NB4 (cell line): ENCODE measurements around the gene CHMP1A.

Experiments
- POLR2A ChIP-seq: IDR thresholded peaks from 2 replicates; pipeline ENCODE4 v1.6.1; 2011; ENCODE audit warnings: mild to moderate bottlenecking; ENCODE audit not compliant: insufficient read length; ENCODE audit errors: extremely low read depth
- TF ChIP-seq, protein P1 (sequence below): IDR thresholded peaks from one replicate; pipeline ENCODE4 v1.5.1; 2012; ENCODE audit warnings: low read depth, low read length

DNA sequence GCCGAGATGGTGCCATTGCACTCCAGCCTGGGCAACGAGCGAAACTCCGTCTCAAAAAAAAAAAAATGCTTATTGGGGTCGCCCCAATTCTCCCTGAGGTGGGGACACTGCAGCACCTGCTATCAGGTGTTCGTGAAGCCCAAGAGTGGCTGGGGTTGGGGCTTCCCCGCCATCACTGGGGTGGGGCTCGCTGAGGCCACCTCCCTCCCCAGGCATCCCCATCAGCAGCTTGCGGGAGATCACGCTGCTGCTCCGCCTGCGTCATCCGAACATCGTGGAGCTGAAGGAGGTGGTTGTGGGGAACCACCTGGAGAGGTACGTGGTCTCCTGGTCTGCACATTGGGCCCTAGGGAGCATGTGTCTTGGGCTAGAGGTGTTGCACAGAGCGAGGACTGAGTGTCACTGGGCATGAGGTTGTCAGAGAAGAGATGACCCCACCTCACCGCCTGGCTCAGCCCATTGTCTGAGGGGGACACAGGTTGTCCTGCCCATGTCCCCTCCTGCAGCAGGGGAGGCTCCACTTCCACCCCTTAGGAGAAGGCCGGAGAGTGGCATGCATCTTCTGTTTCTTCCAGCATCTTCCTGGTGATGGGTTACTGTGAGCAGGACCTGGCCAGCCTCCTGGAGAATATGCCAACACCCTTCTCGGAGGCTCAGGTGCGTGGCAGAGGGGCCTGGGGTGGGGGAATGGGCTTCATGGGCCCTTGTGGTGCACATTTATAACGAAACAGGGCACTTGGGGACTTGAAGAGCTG, 33.9 kb upstream of the CHMP1A start:
- TF ChIP-seq, protein P1, sequence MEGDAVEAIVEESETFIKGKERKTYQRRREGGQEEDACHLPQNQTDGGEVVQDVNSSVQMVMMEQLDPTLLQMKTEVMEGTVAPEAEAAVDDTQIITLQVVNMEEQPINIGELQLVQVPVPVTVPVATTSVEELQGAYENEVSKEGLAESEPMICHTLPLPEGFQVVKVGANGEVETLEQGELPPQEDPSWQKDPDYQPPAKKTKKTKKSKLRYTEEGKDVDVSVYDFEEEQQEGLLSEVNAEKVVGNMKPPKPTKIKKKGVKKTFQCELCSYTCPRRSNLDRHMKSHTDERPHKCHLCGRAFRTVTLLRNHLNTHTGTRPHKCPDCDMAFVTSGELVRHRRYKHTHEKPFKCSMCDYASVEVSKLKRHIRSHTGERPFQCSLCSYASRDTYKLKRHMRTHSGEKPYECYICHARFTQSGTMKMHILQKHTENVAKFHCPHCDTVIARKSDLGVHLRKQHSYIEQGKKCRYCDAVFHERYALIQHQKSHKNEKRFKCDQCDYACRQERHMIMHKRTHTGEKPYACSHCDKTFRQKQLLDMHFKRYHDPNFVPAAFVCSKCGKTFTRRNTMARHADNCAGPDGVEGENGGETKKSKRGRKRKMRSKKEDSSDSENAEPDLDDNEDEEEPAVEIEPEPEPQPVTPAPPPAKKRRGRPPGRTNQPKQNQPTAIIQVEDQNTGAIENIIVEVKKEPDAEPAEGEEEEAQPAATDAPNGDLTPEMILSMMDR = no peak
- TF ChIP-seq POLR2A = no peak
